Measurements from ENCODE around the gene NDRG4. TPM values are rescaled to one million over a fixed set of nuclear protein-coding genes. Genes with fewer than 3 reads are reported as not detected.

The NDRG4 gene
- total and polyA plus RNA-seq, 12 donors = 139 to 952 (median 336) TPM

DNA sequence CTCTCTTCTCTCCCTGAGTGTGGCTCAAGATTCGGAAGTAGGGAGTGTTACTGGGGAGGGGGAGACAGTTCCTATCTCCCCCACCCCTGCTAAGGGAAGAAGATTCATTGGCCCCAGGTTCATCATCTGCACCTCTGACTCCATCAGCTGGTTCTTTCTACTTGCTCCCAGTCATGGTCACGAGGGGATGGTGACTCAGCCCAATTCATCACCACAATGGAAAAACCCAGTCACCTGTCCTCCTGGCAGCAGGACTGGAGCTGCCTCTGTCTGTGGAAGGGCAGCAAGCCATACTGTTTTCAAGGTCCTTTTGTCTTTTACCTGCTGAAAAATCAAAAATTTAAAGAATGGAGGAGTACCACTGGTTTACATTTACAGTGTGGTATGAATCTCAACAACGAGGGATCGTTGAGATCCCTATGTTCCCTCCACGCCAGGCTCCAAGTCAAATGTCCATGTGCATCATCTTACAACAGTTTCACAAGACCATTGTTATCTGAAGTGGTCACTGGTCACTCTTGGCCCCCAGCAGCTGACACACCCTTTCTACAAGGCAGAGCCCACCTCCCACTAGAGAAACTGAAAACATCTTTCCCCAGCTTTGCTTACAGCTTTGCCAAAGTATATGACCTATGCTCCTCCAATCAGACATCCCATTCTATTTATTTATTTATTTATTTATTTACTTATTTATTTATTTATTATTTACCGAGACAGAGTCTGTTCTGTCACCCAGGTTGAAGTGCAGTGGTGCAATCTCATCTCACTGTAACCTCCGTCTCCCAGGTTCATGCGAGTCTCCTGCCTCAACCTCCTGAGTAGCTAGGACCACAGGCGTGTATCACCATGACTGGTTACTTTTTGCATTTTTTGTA lies 40.4 kb upstream of the NDRG4 start:
- WGBS, 4 donors = 64 to 78% (median 68%) methylated on average over 9 of the region's 9 CpGs
- intact Hi-C loops (cut with DNase I) = no loop called here
- DNase-seq = peak; percentile 88 to 95 (median 94)
- no peaks in the 10 kb centered on the region for H3K36me3 ChIP-seq (replicated peaks in 1 of 2)
- H3K9me3 ChIP-seq (replicated peaks in 1 of 3) = no peaks in the 10 kb centered on the region
- no peak overlapping the region for H3K4me3 ChIP-seq
- H3K4me1 ChIP-seq (replicated peaks in 1 of 2) = peaks cover 16 to 54% of the 10 kb centered on the region in 2 donors
- TF ChIP-seq POLR2A (IDR thresholded peaks at IDR 0.05) = peak in 1 of 2 donors; percentile 29
- TF ChIP-seq, protein P1, sequence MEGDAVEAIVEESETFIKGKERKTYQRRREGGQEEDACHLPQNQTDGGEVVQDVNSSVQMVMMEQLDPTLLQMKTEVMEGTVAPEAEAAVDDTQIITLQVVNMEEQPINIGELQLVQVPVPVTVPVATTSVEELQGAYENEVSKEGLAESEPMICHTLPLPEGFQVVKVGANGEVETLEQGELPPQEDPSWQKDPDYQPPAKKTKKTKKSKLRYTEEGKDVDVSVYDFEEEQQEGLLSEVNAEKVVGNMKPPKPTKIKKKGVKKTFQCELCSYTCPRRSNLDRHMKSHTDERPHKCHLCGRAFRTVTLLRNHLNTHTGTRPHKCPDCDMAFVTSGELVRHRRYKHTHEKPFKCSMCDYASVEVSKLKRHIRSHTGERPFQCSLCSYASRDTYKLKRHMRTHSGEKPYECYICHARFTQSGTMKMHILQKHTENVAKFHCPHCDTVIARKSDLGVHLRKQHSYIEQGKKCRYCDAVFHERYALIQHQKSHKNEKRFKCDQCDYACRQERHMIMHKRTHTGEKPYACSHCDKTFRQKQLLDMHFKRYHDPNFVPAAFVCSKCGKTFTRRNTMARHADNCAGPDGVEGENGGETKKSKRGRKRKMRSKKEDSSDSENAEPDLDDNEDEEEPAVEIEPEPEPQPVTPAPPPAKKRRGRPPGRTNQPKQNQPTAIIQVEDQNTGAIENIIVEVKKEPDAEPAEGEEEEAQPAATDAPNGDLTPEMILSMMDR (IDR thresholded peaks at IDR 0.05) = no peak
- peaks cover 2% of the 10 kb centered on the region for H3K27me3 ChIP-seq
- H3K27ac ChIP-seq = peak overlapping the region; percentile 60 to 91 (median 85)

DNA sequence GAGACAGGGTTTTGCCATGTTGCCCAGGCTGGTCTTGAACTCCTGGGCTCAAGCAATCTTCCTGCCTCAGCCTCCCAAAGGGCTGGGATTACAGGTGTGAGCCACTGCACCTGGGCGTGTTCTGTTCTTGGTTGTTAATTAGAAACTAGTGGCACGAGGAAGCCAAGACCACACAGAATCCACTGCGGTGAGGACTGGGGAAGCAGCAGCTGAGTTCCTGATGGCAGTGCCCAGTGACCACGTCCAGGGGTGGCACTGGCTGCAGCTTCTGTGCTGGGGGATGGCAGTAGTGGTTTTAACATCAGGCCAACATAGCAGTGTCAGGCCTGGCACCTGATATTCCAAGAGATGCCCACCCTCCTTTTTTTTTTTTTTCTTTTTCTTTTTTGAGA lies 39.7 kb upstream of the NDRG4 start:
- Histone ChIP-seq H3K36me3 (replicated peaks in 1 of 2) (no peaks in the 10 kb centered on the region), H3K4me3 (no peak overlapping the region), H3K27me3 (peaks cover 2% of the 10 kb centered on the region), H3K4me1 (replicated peaks in 1 of 2) (peaks cover 16 to 54% of the 10 kb centered on the region in 2 donors), H3K9me3 (replicated peaks in 1 of 3) (no peaks in the 10 kb centered on the region), H3K27ac (peak overlapping the region in 4 of 5 donors; percentile 66 to 91 (median 87))
- intact Hi-C loops (cut with DNase I) = no loop called here
- TF ChIP-seq POLR2A (IDR thresholded peaks at IDR 0.05) = no peak
- TF ChIP-seq, protein P1 (IDR thresholded peaks at IDR 0.05) = no peak
- 74 to 91% (median 87%) methylated on average over 4 of the region's 4 CpGs for WGBS, 4 donors
- DNase-seq = no peak

DNA sequence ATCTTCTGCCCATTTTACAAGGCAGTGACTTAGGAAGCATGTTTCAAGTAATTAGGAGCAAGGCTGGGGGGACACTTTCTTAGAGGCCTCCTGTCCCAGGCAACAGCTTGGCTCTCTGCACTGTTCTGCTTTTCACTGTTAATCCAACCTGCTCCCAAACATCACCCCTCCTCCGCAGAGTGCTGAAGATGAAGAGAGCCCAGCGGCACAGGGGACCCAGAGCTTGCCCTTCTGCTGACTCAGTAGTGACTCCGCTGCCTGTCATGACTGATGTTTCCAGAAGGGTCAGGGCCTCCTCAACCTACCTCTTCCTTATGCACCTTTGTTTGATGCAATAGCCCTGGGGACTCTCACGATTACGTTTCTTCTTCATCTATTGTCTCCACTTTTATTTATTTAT lies 38.9 kb upstream of the NDRG4 start:
- Histone ChIP-seq H3K4me3 (no peak overlapping the region), H3K4me1 (replicated peaks in 1 of 2) (peaks cover 20 to 46% of the 10 kb centered on the region in 2 donors), H3K27ac (peak overlapping the region in 4 of 5 donors; percentile 46 to 91 (median 87)), H3K9me3 (replicated peaks in 1 of 3) (no peaks in the 10 kb centered on the region), H3K36me3 (replicated peaks in 1 of 2) (no peaks in the 10 kb centered on the region), H3K27me3 (peaks cover 2% of the 10 kb centered on the region)
- 39 to 53% (median 43%) methylated on average over 5 of the region's 5 CpGs for WGBS, 4 donors
- no peak for TF ChIP-seq POLR2A (IDR thresholded peaks at IDR 0.05)
- TF ChIP-seq, protein P1 (IDR thresholded peaks at IDR 0.05) = no peak
- DNase-seq = peak; percentile 54 to 77 (median 64)
- intact Hi-C loops (cut with DNase I) = no loop called here

DNA sequence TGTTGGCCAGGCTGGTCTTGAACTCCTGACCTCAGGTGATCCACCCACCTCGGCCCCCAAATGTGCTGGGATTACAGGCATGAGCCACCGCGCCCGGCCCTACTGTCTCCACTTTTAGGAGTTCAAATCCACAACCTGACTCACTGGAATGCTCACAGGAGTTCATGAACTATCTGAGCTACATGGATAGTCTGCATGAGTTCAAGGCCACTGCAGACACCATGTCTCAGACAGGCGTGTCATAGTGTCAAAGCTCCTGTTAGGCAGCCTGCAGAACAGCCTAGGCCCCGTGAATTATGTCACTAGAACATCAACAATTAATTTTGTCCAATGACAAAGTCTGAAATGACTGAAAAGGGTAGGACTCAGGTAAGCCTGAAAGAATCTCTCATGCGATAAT lies 38.3 kb upstream of the NDRG4 start:
- Histone ChIP-seq H3K27me3 (peaks cover 2% of the 10 kb centered on the region), H3K27ac (peak overlapping the region in 4 of 5 donors; percentile 21 to 91 (median 87)), H3K36me3 (replicated peaks in 1 of 2) (no peaks in the 10 kb centered on the region), H3K9me3 (replicated peaks in 1 of 3) (no peaks in the 10 kb centered on the region), H3K4me1 (replicated peaks in 1 of 2) (peaks cover 26 to 44% of the 10 kb centered on the region in 2 donors), H3K4me3 (no peak overlapping the region)
- TF ChIP-seq, protein P1 (IDR thresholded peaks at IDR 0.05) = no peak
- no peak for TF ChIP-seq POLR2A (IDR thresholded peaks at IDR 0.05)
- DNase-seq = peak in 2 of 7 donors; percentile 27 to 44
- intact Hi-C loops (cut with DNase I) = no loop called here
- 73 to 79% (median 76%) methylated on average over 3 to 7 of the region's 7 CpGs for WGBS, 4 donors
